Mammary microvascular endothelial cell (primary cell): Measurements from ENCODE around the gene KRT6A. TPM values are rescaled to one million over a fixed set of nuclear protein-coding genes. Genes with fewer than 3 reads are reported as not detected.

Experiments used
- total RNA-seq: library from RNA; depleted of rRNA; stranded (reverse); fragments of >200 nt; gene quantifications from 2 replicates; pipeline ENCODE4 v1.2.3, GENCODE V29; 2015

KRT6A gene
- total RNA-seq, result not detected in 2 replicates

DNA sequence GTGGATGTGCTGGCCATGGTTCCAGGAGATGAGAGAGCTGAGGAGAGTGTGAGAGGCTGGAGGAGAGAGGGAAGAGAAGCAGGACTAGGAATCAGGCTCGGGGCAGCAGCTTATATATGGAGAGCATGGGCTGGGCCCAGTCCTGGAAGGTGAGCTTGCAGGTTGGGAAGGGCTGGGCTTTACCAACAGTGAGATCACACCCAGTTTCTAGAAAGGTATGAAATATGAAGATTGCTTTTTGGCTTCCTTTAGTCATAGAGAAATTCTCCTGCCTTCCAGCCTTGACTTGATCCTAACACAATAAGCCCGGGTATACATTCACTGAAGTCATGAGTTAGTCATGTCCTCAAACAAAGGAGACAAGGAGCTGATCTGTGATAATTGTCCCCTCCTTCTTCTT, at the start of gene KRT6A:
TSS of gene KRT6A (minus strand) at position 86 of the 400 bp plus-strand sequence. CDS start at position 17, 69 bp downstream.

GRCh38 chr12:52519826-52520662, 27.0 kb upstream of the KRT6A start, which contains the start of gene KRT5:
KRT5 (minus strand) TSS chr12:52520394; CDS start chr12:52520296, 98 bp downstream.

GRCh38 chr12:52473768-52474167, 19.3 kb downstream of the KRT6A start, which contains the start of gene KRT6C:
KRT6C (minus strand) TSS chr12:52473805; CDS start chr12:52473737, 68 bp downstream.

GRCh38 chr12:52452101-52452500, 41.0 kb downstream of the KRT6A start, which contains the start of gene KRT6B:
KRT6B (minus strand) TSS chr12:52452146; CDS start chr12:52452078, 68 bp downstream.

Other genes starting within 250 kb of the KRT6A start
- 0.10 TPM in 1 of 2 replicates, not detected in the other for gene KRT86, start 218.6 kb downstream of the KRT6A start, total RNA-seq
- 0.20 and 0.67 TPM in 2 replicates for gene KRT81, start 201.7 kb downstream of the KRT6A start, total RNA-seq
- gene KRT83, start 171.9 kb downstream of the KRT6A start, total RNA-seq, result not detected in 2 replicates
- gene KRT85, start 125.8 kb downstream of the KRT6A start, total RNA-seq, result not detected in 2 replicates
- gene KRT84, start 107.6 kb downstream of the KRT6A start, total RNA-seq, result not detected in 2 replicates
- not detected in 2 replicates for gene KRT82, start 86.9 kb downstream of the KRT6A start, total RNA-seq
- not detected in 2 replicates for gene KRT75, start 58.9 kb downstream of the KRT6A start, total RNA-seq
- gene KRT6B, start 41.1 kb downstream of the KRT6A start, total RNA-seq, result not detected in 2 replicates
- not detected in 2 replicates for gene KRT6C, start 19.5 kb downstream of the KRT6A start, total RNA-seq
- gene KRT5, start 27.1 kb upstream of the KRT6A start, total RNA-seq, result not detected in 2 replicates
- under 0.01 TPM in 1 of 2 replicates, not detected in the other for gene KRT71, start 59.9 kb upstream of the KRT6A start, total RNA-seq
- gene KRT74, start 80.6 kb upstream of the KRT6A start, total RNA-seq, result not detected in 2 replicates
- gene KRT72, start 108.2 kb upstream of the KRT6A start, total RNA-seq, result not detected in 2 replicates
- gene KRT73, start 125.3 kb upstream of the KRT6A start, total RNA-seq, result not detected in 2 replicates
- gene KRT2, start 159.0 kb upstream of the KRT6A start, total RNA-seq, result not detected in 2 replicates
- not detected in 2 replicates for gene KRT1, start 187.2 kb upstream of the KRT6A start, total RNA-seq
- gene KRT77, start 210.3 kb upstream of the KRT6A start, total RNA-seq, result not detected in 2 replicates